PC-9 (cell line): ENCODE measurements around the gene POU2F3.

ENCODE experiments used
- CTCF ChIP-seq: fragments of 200-600 bp; sonication (generic); conservative IDR thresholded peaks from 2 replicates; pipeline ENCODE4 v1.6.1; 2017; ENCODE audit warnings: mixed run types, antibody characterized with exemption, mild to moderate bottlenecking, moderate library complexity
- EZH2 ChIP-seq: fragments of 200-600 bp; sonication (generic); IDR thresholded peaks from 2 replicates; pipeline ENCODE4 v1.8.0; 2017; ENCODE audit warnings: antibody characterized with exemption, low read depth

DNA sequence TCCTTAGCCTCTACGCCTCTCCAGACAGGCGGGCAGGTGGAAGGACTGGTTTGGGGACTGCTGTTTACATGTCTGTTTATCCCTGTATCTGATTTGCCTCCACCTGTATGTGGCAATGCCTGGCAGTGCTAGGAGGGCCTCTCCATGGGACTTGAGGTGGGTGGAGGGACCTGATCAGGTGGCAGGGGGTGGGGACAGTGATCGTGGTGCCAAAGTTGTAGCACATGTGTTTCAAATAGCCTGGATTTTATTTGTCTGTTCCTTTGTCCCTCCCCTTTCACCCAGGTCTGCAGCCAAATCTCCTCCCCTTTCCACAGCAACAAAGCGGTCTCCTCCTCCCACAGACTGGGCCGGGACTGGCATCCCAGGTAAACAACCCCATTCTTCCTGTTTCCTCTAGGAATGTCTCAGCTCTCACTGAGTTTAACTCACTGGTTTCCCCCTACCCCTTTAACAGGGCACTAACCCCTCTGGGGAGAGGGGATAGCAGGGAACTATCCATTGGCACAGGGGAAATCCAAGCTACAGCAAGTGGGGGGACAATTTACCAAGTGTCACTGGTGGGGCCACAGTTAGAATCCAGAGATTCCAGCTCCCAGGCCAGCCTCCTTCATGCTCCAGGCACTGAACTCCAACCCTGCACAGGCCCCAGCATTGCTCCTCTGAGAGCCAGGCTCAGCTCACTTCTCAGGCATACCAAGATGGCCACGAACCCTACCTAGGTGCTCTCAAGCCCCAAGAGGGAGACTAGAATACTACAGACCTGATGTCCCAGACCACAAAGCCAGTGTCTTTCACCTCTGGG lies 62.3 kb downstream of the POU2F3 start:
- TF ChIP-seq CTCF: no peak
- no peak for TF ChIP-seq EZH2
